Vagina (tissue), 2 donors: ENCODE data around the gene ATP11A.

Experiments
- CTCF ChIP-seq, 3 experiments: fragments of 450-650 bp in 2 of 3; fragments of 200-600 bp in 1 of 3; sonication (generic) in 1 of 3; IDR thresholded peaks; one replicate each; pipeline ENCODE4 v1.5.1; 2017 to 2019; ENCODE audit warnings: antibody characterized with exemption in 3 of 3, mild to moderate bottlenecking in 2 of 3, moderate library complexity in 2 of 3
- POLR2A ChIP-seq, 2 donors: fragments of 450-650 bp; IDR thresholded peaks; one replicate each; pipeline ENCODE4 v1.6.1; 2017; ENCODE audit warnings: antibody characterized with exemption in 2 of 2, mild to moderate bottlenecking in 2 of 2, moderate library complexity in 2 of 2
- POLR2AphosphoS5 ChIP-seq, 2 donors: sonication (generic); formaldehyde crosslinking; IDR thresholded peaks; one replicate each; pipeline ENCODE4 v1.9.0; 2017; ENCODE audit warnings: antibody characterized with exemption in 2 of 2, mild to moderate bottlenecking in 2 of 2, low read depth in 1 of 2; ENCODE audit not compliant: insufficient read depth in 1 of 2

DNA sequence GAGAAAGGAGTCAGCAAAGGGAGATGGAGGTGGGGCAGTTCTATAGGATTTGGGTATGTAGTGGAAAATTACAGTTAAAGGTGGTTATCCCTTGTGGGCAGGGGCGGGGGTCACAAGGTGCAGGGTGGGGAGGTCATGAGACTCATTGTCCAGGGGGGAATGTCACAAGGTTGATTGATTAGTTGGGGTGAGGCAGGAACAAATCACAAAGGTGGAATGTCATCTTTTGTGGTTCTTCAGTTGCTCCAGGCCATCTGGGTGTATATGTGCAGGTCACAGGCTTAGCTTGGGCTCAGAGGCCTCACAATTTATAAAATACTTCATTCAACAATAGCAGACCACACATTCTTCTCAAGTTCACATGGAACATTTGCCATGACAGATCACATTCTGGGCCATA is 109.6 kb downstream of the ATP11A start:
- TF ChIP-seq CTCF (IDR thresholded peaks at IDR 0.05) (no peak), POLR2A (IDR thresholded peaks at IDR 0.05) (no peak), POLR2AphosphoS5 (IDR thresholded peaks at IDR 0.05; ENCODE audit: insufficient read depth in 1 of 2, low read depth in 1 of 2) (no peak)
